Neuronal stem cell (in vitro differentiated cells): Measurements from ENCODE around the gene CTSZ.
A peak's percentile ranks its signal among the peaks of the same experiment; 100 is the strongest.

Experiments
- DNase-seq: peaks from one replicate; pipeline ENCODE4 v3.0.0-alpha.2; 2013; ENCODE audit warnings: low spot score
- H2AFZ ChIP-seq: one replicate; pipeline ENCODE4 v1.6.1; 2013; ENCODE audit warnings: mild to moderate bottlenecking, low read length, inconsistent platforms
- H2AK5ac ChIP-seq: 2 replicates; pipeline ENCODE4 v1.6.1; 2013; ENCODE audit warnings: low read depth, mild to moderate bottlenecking, inconsistent platforms, low read length, moderate library complexity, mixed read lengths
- H2BK120ac ChIP-seq: 2 replicates; pipeline ENCODE4 v1.6.1; 2013; ENCODE audit warnings: low read depth, mild to moderate bottlenecking, inconsistent platforms, low read length, moderate library complexity, mixed read lengths
- H2BK12ac ChIP-seq: one replicate; pipeline ENCODE4 v1.6.1; 2013; ENCODE audit warnings: low read length, inconsistent platforms
- H2BK15ac ChIP-seq: 2 replicates; pipeline ENCODE4 v1.6.1; 2013; ENCODE audit warnings: mild to moderate bottlenecking, low read length, inconsistent platforms, mixed read lengths
- H2BK5ac ChIP-seq: one replicate; pipeline ENCODE4 v1.6.1; 2013; ENCODE audit warnings: inconsistent platforms, mild to moderate bottlenecking, low read length, moderate library complexity
- H3K14ac ChIP-seq: one replicate; pipeline ENCODE4 v1.6.1; 2013; ENCODE audit warnings: low read length, inconsistent platforms
- H3K18ac ChIP-seq: 2 replicates; pipeline ENCODE4 v1.6.1; 2013; ENCODE audit warnings: low read length, inconsistent platforms
- H3K23ac ChIP-seq: 2 replicates; pipeline ENCODE4 v1.6.1; 2013; ENCODE audit warnings: low read depth, mild to moderate bottlenecking, mixed read lengths, low read length, inconsistent platforms; ENCODE audit not compliant: poor library complexity
- H3K27ac ChIP-seq: replicated peaks from 3 replicates; pipeline ENCODE4 v1.5.1; 2013; ENCODE audit warnings: low read length, inconsistent platforms
- H3K27me3 ChIP-seq, 3 experiments: 2 replicates each; pipeline ENCODE4 v1.6.1; 2013; ENCODE audit warnings: low read length in 3 of 3, mild to moderate bottlenecking in 2 of 3, inconsistent platforms in 1 of 3, low read depth in 1 of 3, mixed read lengths in 1 of 3, moderate library complexity in 1 of 3; ENCODE audit not compliant: control insufficient read depth in 3 of 3, insufficient read depth in 3 of 3
- H3K36me3 ChIP-seq, 2 donors: replicated peaks in 1 of 2; 2 replicates each; pipeline ENCODE4 v1.6.1; 2013; ENCODE audit warnings: low read length in 2 of 2; ENCODE audit not compliant: control insufficient read depth in 2 of 2, insufficient read depth in 2 of 2
- H3K4ac ChIP-seq: 2 replicates; pipeline ENCODE4 v1.6.1; 2013; ENCODE audit warnings: inconsistent platforms, mild to moderate bottlenecking, low read length, moderate library complexity
- H3K4me1 ChIP-seq, 2 donors: 1 replicate in 1 of 2; 2 replicates in 1 of 2; pipeline ENCODE4 v1.6.1; 2013; ENCODE audit warnings: low read length in 2 of 2, low read depth in 1 of 2; ENCODE audit not compliant: control insufficient read depth in 2 of 2, insufficient read depth in 1 of 2
- H3K4me2 ChIP-seq: one replicate; pipeline ENCODE4 v1.6.1; 2013; ENCODE audit warnings: mild to moderate bottlenecking, low read length, inconsistent platforms; ENCODE audit not compliant: insufficient read depth, poor library complexity, severe bottlenecking
- H3K4me3 ChIP-seq, 2 donors: 2 replicates each; pipeline ENCODE4 v1.5.1; 2013; ENCODE audit warnings: low read length in 2 of 2, mild to moderate bottlenecking in 2 of 2, inconsistent platforms in 1 of 2, moderate library complexity in 1 of 2
- H3K79me1 ChIP-seq: one replicate; pipeline ENCODE4 v1.6.1; 2013; ENCODE audit warnings: low read depth, mild to moderate bottlenecking, inconsistent platforms, low read length, moderate library complexity
- H3K9ac ChIP-seq: one replicate; pipeline ENCODE4 v1.6.1; 2013; ENCODE audit warnings: mild to moderate bottlenecking, low read depth, low read length, inconsistent platforms; ENCODE audit not compliant: poor library complexity
- H3K9me3 ChIP-seq, 2 donors: replicated peaks in 1 of 2; 2 replicates each; pipeline versions ENCODE3 to v1.6.1; 2013; ENCODE audit warnings: low read length in 2 of 2, mild to moderate bottlenecking in 2 of 2, inconsistent platforms in 1 of 2, low read depth in 1 of 2, mixed read lengths in 1 of 2, moderate library complexity in 1 of 2; ENCODE audit not compliant: control insufficient read depth in 2 of 2, insufficient read depth in 1 of 2
- H4K8ac ChIP-seq: one replicate; pipeline ENCODE4 v1.6.1; 2013; ENCODE audit warnings: low read depth, mild to moderate bottlenecking, inconsistent platforms, low read length, moderate library complexity
- H4K91ac ChIP-seq: one replicate; pipeline ENCODE4 v1.6.1; 2013; ENCODE audit warnings: low read length, low read depth, mild to moderate bottlenecking, inconsistent platforms; ENCODE audit not compliant: poor library complexity
- WGBS, 2 donors: extraction: QIAGEN DNeasy Blood & Tissue Kit; methylation state at CpG; one replicate each; pipeline ENCODE4 v1.1.7; 2013; ENCODE audit warnings: missing lambda C conversion rate in 2 of 2, mixed read lengths in 1 of 2; ENCODE audit not compliant: insufficient read length in 2 of 2, insufficient replicate concordance in 1 of 2; ENCODE audit errors: extremely low coverage in 2 of 2; 5-methylcytosine and 5-hydroxymethylcytosine counted together

Gene CTSZ

GRCh38 chr20:59019217-59019616 lies 12.2 kb upstream of the CTSZ start, which contains the start of gene TUBB1:
Gene TUBB1 (plus strand): TSS chr20:59019429. CDS start chr20:59019523, 94 bp downstream.
- Histone ChIP-seq H3K4me3 (no peak within 1 kb of the TSS), H2BK15ac (no peak within 1 kb of the TSS), H4K91ac (no peak within 1 kb of the TSS), H3K4me1 (no peaks in the 10 kb centered on the region), H3K27ac (no peak within 1 kb of the TSS), H4K8ac (no peak within 1 kb of the TSS), H2BK120ac (peak within 1 kb of the TSS; percentile 30), H2AK5ac (peak within 1 kb of the TSS; percentile 77), H3K27me3 (no peaks in the 10 kb centered on the region), H2AFZ (no peak within 1 kb of the TSS), H3K18ac (no peak within 1 kb of the TSS), H3K9me3 (no peaks in the 10 kb centered on the region), H3K36me3 (peaks cover 9 to 21% of the 10 kb centered on the region in 2 donors), H3K4ac (no peak within 1 kb of the TSS), H3K23ac (peak within 1 kb of the TSS; percentile 25), H3K9ac (peak within 1 kb of the TSS; percentile 56), H3K14ac (no peak within 1 kb of the TSS), H3K79me1 (peaks cover 6% of the 10 kb centered on the region), H2BK12ac (no peak within 1 kb of the TSS), H2BK5ac (no peak within 1 kb of the TSS), H3K4me2 (no peak within 1 kb of the TSS)
- DNase-seq: no peak
- no CpG with 5 or more reads among the region's 5 CpGs for WGBS, 2 donors

GRCh38 chr20:59018817-59019216 lies 11.8 kb upstream of the CTSZ start:
- Histone ChIP-seq H2BK120ac (peak overlapping the region; percentile 30), H3K9ac (peak overlapping the region; percentile 56), H4K91ac (no peak overlapping the region), H3K4ac (no peak overlapping the region), H3K79me1 (peaks cover 3% of the 10 kb centered on the region), H3K23ac (peak overlapping the region; percentile 25), H3K36me3 (peaks cover 6 to 17% of the 10 kb centered on the region in 2 donors), H2AK5ac (peak overlapping the region; percentile 77), H4K8ac (no peak overlapping the region), H3K4me1 (no peaks in the 10 kb centered on the region), H3K9me3 (no peaks in the 10 kb centered on the region), H3K4me3 (no peak overlapping the region), H3K27ac (no peak overlapping the region), H2AFZ (no peak overlapping the region), H2BK12ac (no peak overlapping the region), H3K18ac (no peak overlapping the region), H3K27me3 (no peaks in the 10 kb centered on the region), H3K14ac (no peak overlapping the region), H3K4me2 (no peak overlapping the region), H2BK5ac (no peak overlapping the region), H2BK15ac (no peak overlapping the region)
- WGBS, 2 donors: no CpG with 5 or more reads among the region's 10 CpGs
- DNase-seq: no peak

GRCh38 chr20:59017493-59018231 lies 10.6 kb upstream of the CTSZ start:
- DNase-seq: no peak
- Histone ChIP-seq H3K4me1 (no peaks in the 10 kb centered on the region), H2BK5ac (peak overlapping the region; percentile 11), H2BK120ac (peak overlapping the region; percentile 52), H3K23ac (no peak overlapping the region), H3K14ac (no peak overlapping the region), H3K27ac (no peak overlapping the region), H3K18ac (peak overlapping the region; percentile 31), H3K4me2 (no peak overlapping the region), H3K4ac (peak overlapping the region; percentile 27), H3K36me3 (peaks cover 0 to 5% of the 10 kb centered on the region in 2 donors), H3K79me1 (peaks cover 2% of the 10 kb centered on the region), H3K27me3 (no peaks in the 10 kb centered on the region), H2AFZ (no peak overlapping the region), H2BK15ac (no peak overlapping the region), H2AK5ac (peak overlapping the region; percentile 83), H2BK12ac (peak overlapping the region; percentile 6), H4K91ac (peak overlapping the region; percentile 26), H3K4me3 (no peak overlapping the region), H4K8ac (no peak overlapping the region), H3K9me3 (no peaks in the 10 kb centered on the region), H3K9ac (peak overlapping the region; percentile 15)
- no CpG with 5 or more reads among the region's 16 CpGs for WGBS, 2 donors

GRCh38 chr20:59016795-59017492 lies 9.9 kb upstream of the CTSZ start:
- Histone ChIP-seq H4K91ac (no peak overlapping the region), H3K4me1 (no peaks in the 10 kb centered on the region), H3K27me3 (no peaks in the 10 kb centered on the region), H3K79me1 (peaks cover 2% of the 10 kb centered on the region), H3K4me3 (no peak overlapping the region), H3K4me2 (no peak overlapping the region), H2BK120ac (no peak overlapping the region), H4K8ac (no peak overlapping the region), H2BK15ac (no peak overlapping the region), H2AK5ac (no peak overlapping the region), H3K36me3 (no peaks in the 10 kb centered on the region), H3K14ac (no peak overlapping the region), H2BK5ac (no peak overlapping the region), H2AFZ (no peak overlapping the region), H3K27ac (no peak overlapping the region), H3K4ac (no peak overlapping the region), H2BK12ac (no peak overlapping the region), H3K18ac (no peak overlapping the region), H3K23ac (no peak overlapping the region), H3K9me3 (no peaks in the 10 kb centered on the region), H3K9ac (no peak overlapping the region)
- no CpG with 5 or more reads among the region's 4 CpGs for WGBS, 2 donors
- no peak for DNase-seq
